GM18907 (cell line): ENCODE results near the gene CISH.

Experiments
- ATAC-seq: cut with Tn5 transposase; IDR thresholded peaks from one replicate; pipeline ENCODE4 v1.9.1; 2021; ENCODE audit warnings: mild to moderate bottlenecking, moderate library complexity; ENCODE audit not compliant: unreplicated experiment

The CISH gene

DNA sequence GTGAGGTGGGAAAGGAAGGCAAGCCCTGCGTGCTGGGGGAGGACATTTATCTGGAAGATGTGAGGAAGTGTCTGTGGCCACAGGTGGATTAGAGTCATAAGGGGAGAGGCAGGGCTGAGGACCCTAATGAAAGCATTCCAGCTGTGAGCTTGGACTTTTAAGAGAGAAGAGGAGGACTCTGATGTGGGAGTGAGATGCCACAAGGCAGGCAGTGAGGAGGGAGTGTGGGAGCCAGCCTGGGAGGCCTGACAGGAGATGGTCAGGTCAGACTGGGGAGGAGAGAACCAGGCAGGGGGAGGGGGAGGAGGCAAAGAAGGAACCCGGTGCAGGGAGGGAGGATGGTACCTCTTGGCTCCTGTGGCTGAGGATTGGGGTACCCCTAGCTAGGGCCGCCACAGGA, 26.4 kb upstream of the CISH start:
- ATAC-seq: no peak

DNA sequence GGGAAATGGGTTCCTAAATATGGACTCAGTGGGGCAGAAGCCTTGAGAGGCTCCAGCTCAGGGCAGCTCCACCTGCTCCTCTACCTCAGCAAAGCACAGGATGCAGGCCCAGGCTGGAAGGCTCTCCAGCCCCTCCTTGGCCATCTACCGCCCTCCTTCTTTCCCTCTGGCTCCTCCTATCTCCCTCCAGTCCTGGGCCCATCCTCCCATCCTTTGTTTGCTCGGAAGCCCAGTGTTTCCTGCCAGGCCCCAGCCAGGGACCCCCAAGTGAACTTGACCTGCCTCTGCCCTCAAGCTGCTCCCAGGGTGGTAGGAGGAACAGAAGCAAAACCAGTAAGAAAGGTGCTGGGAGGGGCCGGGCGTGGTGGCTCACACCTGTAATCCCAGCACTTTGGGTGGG, 25.4 kb upstream of the CISH start:
- ATAC-seq: no peak

DNA sequence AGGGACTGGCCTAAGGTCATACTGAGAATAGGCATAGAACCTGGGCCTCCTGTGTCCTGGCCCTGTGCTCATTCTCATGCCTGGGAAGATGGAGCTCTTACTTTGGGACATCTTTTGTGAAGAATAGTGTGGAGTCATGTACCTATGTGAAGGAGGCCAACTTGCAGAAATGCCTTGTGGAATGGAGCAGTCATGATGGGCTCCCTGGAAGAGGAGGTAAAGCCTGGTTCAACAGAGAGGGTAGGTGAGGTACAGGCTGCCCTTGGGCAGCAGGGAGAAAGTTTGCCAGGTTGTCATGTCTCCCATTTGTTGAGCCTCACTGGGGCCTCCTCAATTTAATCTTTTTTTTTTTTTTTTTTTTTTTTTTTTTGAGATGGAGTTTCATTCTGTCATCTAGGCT, 23.5 kb upstream of the CISH start:
- ATAC-seq: no peak

DNA sequence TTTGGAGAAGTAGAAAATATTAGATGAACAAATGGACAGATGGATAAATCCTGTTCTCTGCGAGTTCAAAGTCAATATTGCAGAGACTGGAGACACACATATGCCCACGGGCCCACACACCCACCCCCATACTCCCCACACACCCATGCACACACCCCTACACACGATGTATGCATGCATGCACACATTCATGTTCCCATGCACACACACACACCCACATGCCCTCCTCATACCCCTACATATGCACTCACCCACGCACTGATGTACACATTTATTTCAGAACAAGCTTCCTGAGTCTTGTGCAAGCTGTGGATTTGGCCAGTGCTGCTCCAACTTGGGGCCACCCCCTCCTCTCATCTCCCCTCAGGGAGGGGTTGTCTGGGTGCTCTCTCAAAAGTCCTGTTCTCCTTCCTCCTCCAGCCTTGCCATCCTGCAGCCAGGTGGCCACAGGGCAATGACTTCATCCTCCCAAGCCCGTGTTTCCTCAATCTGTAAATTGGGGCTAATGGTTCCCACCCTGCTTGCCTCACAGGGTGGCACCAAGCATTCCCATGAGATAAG, 21.7 kb upstream of the CISH start:
- ATAC-seq: no peak

- no peak for ATAC-seq
Observed at GRCh38 chr3:50632450-50632849, 20.9 kb upstream of the CISH start.

GRCh38 chr3:50630877-50631276, 19.3 kb upstream of the CISH start:
- no peak for ATAC-seq

DNA sequence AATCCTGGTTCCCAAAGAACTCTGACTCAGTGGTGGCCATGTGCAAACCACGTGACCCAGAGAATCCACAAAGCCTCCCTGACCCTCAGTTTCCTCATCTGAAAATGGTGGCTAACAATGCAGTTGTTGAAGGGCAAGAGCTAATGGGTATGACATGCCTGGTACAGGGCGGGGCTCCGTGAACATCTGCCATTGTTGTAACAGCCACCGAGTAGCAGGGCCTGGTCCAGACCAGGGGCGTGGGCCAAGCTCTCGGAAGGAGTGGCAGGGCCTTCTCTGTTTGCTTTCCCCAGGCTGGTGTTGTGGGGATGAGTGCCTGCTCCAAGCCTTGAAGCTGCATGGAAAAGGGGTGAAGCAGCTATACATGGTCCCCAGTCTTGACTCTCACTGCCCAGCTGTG, 18.8 kb upstream of the CISH start:
- ATAC-seq: no peak

DNA sequence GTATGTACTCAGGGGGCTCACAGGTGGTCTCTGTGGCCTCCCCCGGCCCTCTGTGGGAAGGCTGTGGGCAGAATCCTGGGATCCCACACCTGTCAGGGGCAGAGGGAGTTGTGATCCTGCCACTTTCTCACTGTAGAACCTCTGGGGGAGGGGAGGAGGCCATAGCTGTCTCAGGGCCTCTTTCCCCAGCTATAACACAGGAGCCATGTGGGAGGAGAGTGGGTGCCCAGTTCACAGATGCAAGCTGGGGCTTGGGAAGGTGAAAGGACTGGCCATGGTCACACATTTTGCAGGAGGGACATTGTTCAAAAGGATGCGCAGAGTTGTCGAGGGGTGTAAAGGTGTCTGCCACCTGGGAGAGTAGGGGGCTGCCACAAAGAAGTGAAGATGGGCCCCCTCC, 17.0 kb upstream of the CISH start:
- ATAC-seq: no peak

DNA sequence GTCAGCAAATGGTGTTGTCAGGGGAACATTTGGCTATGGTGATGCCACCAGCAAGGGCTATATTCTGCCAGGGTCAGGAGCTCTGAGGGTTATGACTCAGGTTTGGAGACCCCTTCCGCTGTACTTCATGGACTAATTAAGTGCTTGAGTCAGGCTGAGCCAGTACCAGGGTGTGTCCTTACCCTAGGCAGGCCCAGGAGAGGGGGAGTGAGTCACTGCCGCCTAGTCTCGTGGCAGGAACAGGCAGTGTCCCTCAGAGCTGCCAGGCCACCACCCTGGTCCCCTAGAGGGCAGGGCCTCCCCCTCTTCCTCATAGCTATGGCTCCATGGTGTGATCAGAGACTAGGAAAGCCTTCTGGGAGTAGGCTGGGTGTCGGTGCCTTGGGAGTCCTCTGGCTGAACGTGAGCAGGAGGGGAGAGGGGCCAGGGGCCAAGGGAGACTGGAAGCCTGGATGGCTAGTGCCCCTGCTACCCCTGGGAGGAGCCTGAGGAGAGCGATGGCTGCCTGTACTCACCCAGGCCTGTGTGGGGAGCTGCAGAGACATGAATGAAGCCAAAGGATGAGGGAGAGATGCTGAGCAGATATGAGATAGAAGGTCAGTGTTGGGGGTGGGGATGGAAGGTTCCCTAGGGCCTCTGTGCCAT, 16.0 kb upstream of the CISH start:
- no peak for ATAC-seq

- no peak for ATAC-seq
Observed at GRCh38 chr3:50626401-50626800, 14.8 kb upstream of the CISH start.

GRCh38 chr3:50625231-50626182, 13.9 kb upstream of the CISH start:
- ATAC-seq: no peak

DNA sequence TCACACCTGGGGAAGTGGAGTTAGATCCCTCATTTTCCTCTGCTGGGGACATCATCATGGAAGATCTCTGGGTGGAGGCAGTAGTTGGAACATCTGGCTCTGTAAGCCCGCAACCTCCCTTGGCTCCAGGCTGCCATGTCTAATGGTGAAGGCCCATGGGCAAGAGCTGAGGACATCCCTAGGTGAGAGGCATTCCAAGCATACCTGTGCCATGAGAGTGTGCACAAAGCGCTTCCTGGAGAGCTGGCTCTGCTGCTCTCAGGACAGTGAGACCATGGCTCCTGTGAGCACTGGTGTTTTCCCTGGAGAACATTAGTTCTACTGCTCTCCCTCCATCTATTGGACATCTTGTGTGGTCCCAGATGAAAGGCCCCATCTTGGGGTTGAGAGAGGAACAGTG, 13.1 kb upstream of the CISH start:
- ATAC-seq: no peak

GRCh38 chr3:50623840-50624474, 12.4 kb upstream of the CISH start:
- no peak for ATAC-seq

DNA sequence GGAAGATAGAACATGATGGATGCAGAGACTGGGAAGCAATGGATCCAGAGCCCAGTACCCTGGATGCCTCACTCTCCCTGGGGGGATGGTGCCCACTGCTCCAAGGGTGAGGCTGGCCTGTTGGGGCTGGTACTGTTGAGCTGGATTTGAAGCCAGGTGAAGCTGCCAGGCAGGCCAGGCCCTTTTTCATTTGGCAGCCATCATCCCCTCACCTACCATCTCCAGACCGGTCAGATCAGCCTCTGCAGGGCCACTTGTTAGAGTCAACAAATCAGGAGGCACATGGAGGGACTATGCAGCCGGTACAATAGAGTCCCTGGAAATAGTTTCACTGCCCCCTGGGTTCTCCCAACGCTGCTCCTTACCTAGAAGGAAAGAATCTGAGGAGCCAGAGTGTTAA, 11.3 kb upstream of the CISH start:
- no peak for ATAC-seq

DNA sequence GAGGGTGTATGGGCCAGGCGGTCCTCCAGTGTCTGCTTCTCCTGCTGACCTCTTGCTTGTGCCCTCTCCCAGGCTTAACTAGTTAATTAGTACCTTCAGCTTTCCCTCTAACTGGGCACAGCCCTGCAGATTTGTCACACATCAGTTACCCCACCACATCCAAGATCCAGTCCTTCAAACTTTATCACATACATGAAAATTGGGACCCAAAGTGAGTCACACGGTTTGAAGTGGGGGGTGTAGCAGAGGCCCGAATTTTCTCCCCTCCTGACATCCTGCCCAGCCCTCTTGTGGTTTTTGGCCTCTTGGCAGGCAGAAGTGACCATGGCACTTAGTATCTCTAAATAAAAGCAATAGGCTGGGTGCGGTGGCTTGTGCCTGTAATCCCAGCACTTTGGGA, 9.2 kb upstream of the CISH start:
- no peak for ATAC-seq

DNA sequence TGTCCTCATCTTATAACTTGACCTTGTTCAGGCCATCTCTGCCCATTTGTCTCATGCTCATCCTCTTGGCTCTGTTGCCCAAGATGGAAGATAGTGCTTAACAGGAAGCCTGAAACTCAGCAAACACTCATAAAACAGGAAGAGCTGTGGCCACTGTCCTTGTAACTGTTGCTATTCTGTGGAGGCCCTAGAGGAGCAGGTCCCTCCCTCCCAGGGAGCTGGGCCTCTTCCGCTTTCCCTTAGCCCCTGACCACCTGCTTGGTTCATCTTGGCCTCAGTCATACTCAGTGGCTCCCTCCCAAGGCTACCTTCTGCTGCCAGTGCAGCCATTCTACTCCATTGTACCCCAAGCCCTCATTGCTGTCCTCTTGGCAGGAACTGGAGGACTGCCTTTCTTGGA, 8.8 kb upstream of the CISH start:
- no peak for ATAC-seq

DNA sequence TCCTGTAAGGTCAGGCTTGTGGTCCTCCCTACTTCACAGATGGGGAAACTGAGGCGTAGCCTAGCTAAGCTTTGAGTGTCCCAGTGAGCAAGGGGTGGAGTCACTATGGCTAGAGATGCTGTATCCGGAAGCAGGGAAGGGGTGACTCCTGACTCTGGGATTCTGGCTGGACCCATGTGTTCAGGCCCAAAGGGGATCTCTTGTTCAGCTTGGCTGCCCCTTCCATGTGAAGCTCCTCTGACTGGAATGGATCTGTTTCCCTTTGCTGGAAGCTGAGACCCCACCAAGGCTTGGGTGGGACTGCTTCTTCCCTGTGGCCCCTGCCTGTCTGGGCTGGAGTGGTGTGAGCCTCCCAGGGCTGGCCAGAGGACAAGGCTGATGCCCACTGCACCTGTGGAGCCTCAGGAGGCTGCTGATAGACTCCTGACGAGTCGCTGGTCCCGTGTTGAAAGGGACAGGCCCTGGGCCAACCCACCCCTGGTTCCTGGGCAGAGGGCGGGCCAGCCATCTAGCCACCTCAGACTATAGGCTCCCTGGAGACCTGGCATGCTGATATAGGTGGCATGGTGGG, 6.4 kb upstream of the CISH start:
- ATAC-seq: no peak

- ATAC-seq: peak; percentile 17
Observed at GRCh38 chr3:50617096-50617791, 5.7 kb upstream of the CISH start, which contains the start of gene MAPKAPK3. Gene MAPKAPK3, plus strand, starts transcription at chr3:50617151. Its CDS starts 415 bp downstream, at chr3:50617566.

DNA sequence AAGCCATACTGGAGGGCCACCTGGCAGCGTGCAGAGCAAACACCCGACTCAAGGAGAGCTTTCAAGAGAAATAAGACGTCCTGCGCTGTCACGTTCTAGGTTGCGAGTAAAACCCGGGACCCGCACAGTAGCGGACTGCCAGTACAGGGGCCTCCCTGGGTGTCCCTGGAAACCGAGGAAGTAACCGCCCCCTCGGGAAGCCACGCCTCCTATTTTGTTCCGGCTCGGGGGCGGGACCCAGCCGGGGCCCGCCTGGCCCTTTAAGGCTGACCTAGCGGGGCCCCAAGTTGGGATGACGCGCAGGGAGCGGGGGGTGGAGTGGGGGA, 5.2 kb upstream of the CISH start:
- peak; percentile 73 for ATAC-seq

DNA sequence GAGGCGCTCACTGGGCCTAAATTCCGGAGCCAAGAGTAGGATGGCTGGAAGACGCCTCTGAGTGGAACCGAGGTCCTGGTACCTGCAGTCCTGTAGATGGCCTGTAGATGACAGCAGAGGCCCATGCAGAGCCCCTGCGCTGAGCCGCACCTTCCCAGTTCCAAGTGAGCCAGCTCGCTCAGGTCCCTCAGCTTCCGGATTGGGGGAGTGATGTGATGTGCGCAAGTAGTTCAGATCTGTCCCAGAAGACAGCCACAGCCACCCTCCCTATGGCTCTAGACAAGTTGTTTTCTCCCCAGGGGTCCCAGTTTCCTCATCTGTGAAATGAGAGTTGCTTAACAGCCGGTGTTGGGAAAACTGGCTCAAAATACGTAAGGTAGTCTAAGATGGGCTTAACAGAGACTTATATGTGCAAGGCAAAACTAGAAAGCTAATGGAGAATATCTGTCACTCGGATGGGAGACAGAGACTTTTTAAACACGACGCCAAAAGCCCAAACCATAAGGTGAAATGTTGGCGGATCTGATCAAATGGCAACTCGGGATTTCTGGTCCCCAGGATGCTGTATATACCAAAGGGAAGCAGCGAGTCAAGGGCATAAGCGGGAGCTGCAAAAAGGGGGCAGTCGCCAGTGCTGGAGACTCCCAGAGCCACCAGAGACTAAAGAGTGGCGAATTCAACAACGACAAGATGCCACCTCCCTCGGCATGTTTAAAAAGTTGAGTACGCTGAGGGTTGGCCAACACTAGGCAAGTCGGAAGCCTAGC, 4.6 kb upstream of the CISH start:
- ATAC-seq: peak; percentile 36
